Aorta (tissue), 5 donors: ENCODE measurements around the gene RAB3C. TPM values are rescaled to one million over a fixed set of nuclear protein-coding genes. Genes with fewer than 3 reads are reported as not detected.

Experiments
- ATAC-seq: fragments of 200-7000 bp; cut with Tn5 transposase; one replicate; pipeline ENCODE4 v1.9.1; 2022; ENCODE audit warnings: moderate library complexity; ENCODE audit not compliant: low FRiP score
- DNase-seq, 2 donors: peaks; one replicate each; pipeline ENCODE4 v3.0.0-alpha.2; 2020
- H3K27ac ChIP-seq, 2 donors: one replicate each; pipeline ENCODE4 v1.5.1; 2013; ENCODE audit warnings: low read length in 2 of 2, mild to moderate bottlenecking in 2 of 2, moderate library complexity in 2 of 2, control low read depth in 1 of 2, inconsistent platforms in 1 of 2, low read depth in 1 of 2
- H3K27me3 ChIP-seq, 2 donors: one replicate each; pipeline ENCODE4 v1.6.1; 2013; ENCODE audit warnings: control low read depth in 1 of 2, low read length in 1 of 2, mild to moderate bottlenecking in 1 of 2, moderate library complexity in 1 of 2; ENCODE audit not compliant: insufficient read depth in 2 of 2, control insufficient read depth in 1 of 2
- H3K36me3 ChIP-seq, 2 donors: one replicate each; pipeline ENCODE4 v1.6.1; 2013; ENCODE audit warnings: control low read depth in 1 of 2, low read length in 1 of 2, mild to moderate bottlenecking in 1 of 2; ENCODE audit not compliant: insufficient read depth in 2 of 2, control insufficient read depth in 1 of 2
- H3K4me1 ChIP-seq, 2 donors: one replicate each; pipeline ENCODE4 v1.6.1; 2013; ENCODE audit warnings: low read length in 2 of 2, control low read depth in 1 of 2, mild to moderate bottlenecking in 1 of 2, moderate library complexity in 1 of 2; ENCODE audit not compliant: insufficient read depth in 2 of 2, control insufficient read depth in 1 of 2
- H3K4me3 ChIP-seq, 2 donors: one replicate each; pipeline ENCODE4 v1.5.1; 2013; ENCODE audit warnings: low read length in 2 of 2, control low read depth in 1 of 2, mild to moderate bottlenecking in 1 of 2
- H3K9me3 ChIP-seq: one replicate; pipeline ENCODE4 v1.6.1; 2013; ENCODE audit warnings: mild to moderate bottlenecking, low read length; ENCODE audit not compliant: control insufficient read depth
- WGBS, 2 donors: extraction: QIAGEN DNeasy Blood & Tissue Kit; methylation state at CpG; one replicate each; pipeline ENCODE4 v1.1.7; 2013; 5-methylcytosine and 5-hydroxymethylcytosine counted together
- intact Hi-C, 2 donors: fragments of 100-400 bp; cut with DNase I; formaldehyde crosslinking; loops; one replicate each; pipeline versions ENCODE4 v1.14.2 to v1.15.0; 2022
- polyA plus RNA-seq, 2 donors: library from polyadenylated mRNA; stranded (reverse); fragments of 200-250 nt; gene quantifications; one replicate each; pipeline ENCODE4 v1.2.3, GENCODE V29; 2013
- total RNA-seq, 2 donors: library from RNA; stranded (reverse); fragmentation: NEBNext Ultra II Directional; extraction: Animal tissue kit (Norgen Biotek cat#: 25700); gene quantifications; one replicate each; pipeline ENCODE4 v1.2.1, GENCODE V29; 2021
- donor health status: healthy with polysubstance abuse.
- donor health status: Bipolar disorder and iron deficiency.
- donor health status: DM: no; HTN: no; CAD: no.
- donor health status: DM: no; HTN: no; CAD: no.
- donor health status: DM: yes; HTN: yes; CAD: no.

RAB3C gene
- total and polyA plus RNA-seq, 4 donors: 8.9 to 21.7 TPM; not detected in 2

- no peak overlapping the region for H3K27ac ChIP-seq
- no peak for ATAC-seq
These were observed 40.3 kb downstream of the RAB3C start for GRCh38 chr5:58622936-58623871.

GRCh38 chr5:58628626-58629025 is 45.8 kb downstream of the RAB3C start:
- no peak overlapping the region for H3K4me3 ChIP-seq
- WGBS, 2 donors: 64 to 78% methylated on average over 5 of the region's 5 CpGs
- H3K36me3 ChIP-seq: no peaks in the 10 kb centered on the region
- no peaks in the 10 kb centered on the region for H3K9me3 ChIP-seq
- H3K27me3 ChIP-seq: no peaks in the 10 kb centered on the region
- DNase-seq: no peak
- no peak for ATAC-seq
- intact Hi-C loops: no loop called here
- no peak overlapping the region for H3K27ac ChIP-seq
- H3K4me1 ChIP-seq: no peaks in the 10 kb centered on the region

More at GRCh38 chr5:58622936-58623871, 40.3 kb downstream of the RAB3C start:
- H3K36me3 ChIP-seq: no peaks in the 10 kb centered on the region
- H3K27me3 ChIP-seq: no peaks in the 10 kb centered on the region
- H3K4me3 ChIP-seq: no peak overlapping the region
- no peaks in the 10 kb centered on the region for H3K4me1 ChIP-seq
- intact Hi-C loops: no loop called here
- WGBS, 2 donors: 57 to 59% methylated on average over 3 of the region's 3 CpGs
- DNase-seq: no peak
- H3K9me3 ChIP-seq: no peaks in the 10 kb centered on the region

GRCh38 chr5:58629271-58630159 is 46.6 kb downstream of the RAB3C start:
- no peaks in the 10 kb centered on the region for H3K9me3 ChIP-seq
- no peak for DNase-seq
- H3K4me3 ChIP-seq: no peak overlapping the region
- ATAC-seq: no peak
- intact Hi-C loops: no loop called here
- no peaks in the 10 kb centered on the region for H3K36me3 ChIP-seq
- no peaks in the 10 kb centered on the region for H3K27me3 ChIP-seq
- H3K27ac ChIP-seq: no peak overlapping the region
- 59 to 66% methylated on average over 6 of the region's 6 CpGs for WGBS, 2 donors
- no peaks in the 10 kb centered on the region for H3K4me1 ChIP-seq

GRCh38 chr5:58631895-58632294 is 49.0 kb downstream of the RAB3C start:
- Histone ChIP-seq H3K9me3 (no peaks in the 10 kb centered on the region), H3K27me3 (no peaks in the 10 kb centered on the region), H3K4me1 (no peaks in the 10 kb centered on the region), H3K36me3 (no peaks in the 10 kb centered on the region), H3K27ac (no peak overlapping the region), H3K4me3 (no peak overlapping the region)
- intact Hi-C loops: no loop called here
- WGBS, 2 donors: 96 to 97% methylated on average over 1 of the region's 1 CpG
- DNase-seq (no peak), ATAC-seq (no peak)

- WGBS, 2 donors: 59 to 61% methylated on average over 2 of the region's 2 CpGs
- Histone ChIP-seq H3K9me3 (no peaks in the 10 kb centered on the region), H3K4me1 (no peaks in the 10 kb centered on the region), H3K27ac (no peak overlapping the region), H3K4me3 (no peak overlapping the region), H3K36me3 (no peaks in the 10 kb centered on the region), H3K27me3 (no peaks in the 10 kb centered on the region)
- DNase-seq (no peak), ATAC-seq (no peak)
- intact Hi-C loops: no loop called here
These were observed 52.5 kb downstream of the RAB3C start for GRCh38 chr5:58635416-58635815.

GRCh38 chr5:58640011-58640410 is 57.1 kb downstream of the RAB3C start:
- Histone ChIP-seq H3K36me3 (no peaks in the 10 kb centered on the region), H3K27ac (no peak overlapping the region), H3K4me1 (no peaks in the 10 kb centered on the region), H3K27me3 (no peaks in the 10 kb centered on the region), H3K9me3 (no peaks in the 10 kb centered on the region), H3K4me3 (no peak overlapping the region)
- intact Hi-C loops: no loop called here
- ATAC-seq (no peak), DNase-seq (no peak)
- 3 to 5% methylated on average over 3 of the region's 3 CpGs for WGBS, 2 donors

- DNase-seq (no peak), ATAC-seq (no peak)
- no peak overlapping the region for H3K27ac ChIP-seq
- intact Hi-C loops: no loop called here
- H3K4me3 ChIP-seq: no peak overlapping the region
- no peaks in the 10 kb centered on the region for H3K27me3 ChIP-seq
- no peaks in the 10 kb centered on the region for H3K9me3 ChIP-seq
- 95 to 100% methylated on average over 1 of the region's 1 CpG for WGBS, 2 donors
- H3K4me1 ChIP-seq: no peaks in the 10 kb centered on the region
- no peaks in the 10 kb centered on the region for H3K36me3 ChIP-seq
These were observed 58.7 kb downstream of the RAB3C start for GRCh38 chr5:58641533-58641932.

- H3K36me3 ChIP-seq: no peaks in the 10 kb centered on the region
- no peak overlapping the region for H3K4me3 ChIP-seq
- no peak for DNase-seq
- H3K27ac ChIP-seq: no peak overlapping the region
- no peak for ATAC-seq
- peaks cover 2% of the 10 kb centered on the region in 2 donors for H3K4me1 ChIP-seq
- no peaks in the 10 kb centered on the region for H3K27me3 ChIP-seq
- H3K9me3 ChIP-seq: no peaks in the 10 kb centered on the region
- intact Hi-C loops: no loop called here
- WGBS, 2 donors: 78 to 85% methylated on average over 4 of the region's 4 CpGs
These were observed 66.0 kb downstream of the RAB3C start for GRCh38 chr5:58648846-58649245.
